ENCODE measurements around the gene PLAC9.

Gene PLAC9

GRCh38 chr10:80168679-80169380 lies 36.3 kb downstream of the PLAC9 start:
- H2AK5ac ChIP-seq (ENCODE audit: low read depth, low read length) = no peak overlapping the region
- no peak overlapping the region for H2BK120ac ChIP-seq (ENCODE audit: low read depth, low read length)
- H3K4ac ChIP-seq (ENCODE audit: low read length) = no peak overlapping the region
- H3K27ac ChIP-seq (replicated peaks; ENCODE audit: low read length) = no peak overlapping the region
- no peak overlapping the region for H3K23ac ChIP-seq (ENCODE audit: low read depth, low read length, poor library complexity)
- DNase-seq (ENCODE audit: low spot score) = no peak
- no peaks in the 10 kb centered on the region for H3K79me1 ChIP-seq (ENCODE audit: low read depth, low read length)
- H2BK15ac ChIP-seq (ENCODE audit: low read length) = no peak overlapping the region
- WGBS, 2 donors (ENCODE audit: extremely low coverage in 2 of 2, insufficient read length in 2 of 2, insufficient replicate concordance in 1 of 2) = no CpG with 5 or more reads among the region's 13 CpGs
- no peak overlapping the region for H2BK5ac ChIP-seq (ENCODE audit: low read length)
- peak overlapping the region; percentile 9 for H3K18ac ChIP-seq (ENCODE audit: low read length)
- H4K8ac ChIP-seq (ENCODE audit: low read depth, low read length) = no peak overlapping the region
- H3K27me3 ChIP-seq (ENCODE audit: control insufficient read depth in 3 of 3, insufficient read depth in 3 of 3, low read depth in 1 of 3, low read length in 3 of 3) = no peaks in the 10 kb centered on the region
- no peak overlapping the region for H3K14ac ChIP-seq (ENCODE audit: low read length)
- H3K9ac ChIP-seq (ENCODE audit: low read depth, low read length, poor library complexity) = no peak overlapping the region
- no peak overlapping the region for H3K4me3 ChIP-seq (ENCODE audit: low read length in 2 of 2)
- no peak overlapping the region for H2AFZ ChIP-seq (ENCODE audit: low read length)
- H3K9me3 ChIP-seq (replicated peaks in 1 of 2; ENCODE audit: control insufficient read depth in 2 of 2, insufficient read depth in 1 of 2, low read depth in 1 of 2, low read length in 2 of 2) = no peaks in the 10 kb centered on the region
- no peak overlapping the region for H2BK12ac ChIP-seq (ENCODE audit: low read length)
- H3K4me1 ChIP-seq (ENCODE audit: control insufficient read depth in 2 of 2, insufficient read depth in 1 of 2, low read depth in 1 of 2, low read length in 2 of 2) = peaks cover 0 to 6% of the 10 kb centered on the region in 2 donors
- no peaks in the 10 kb centered on the region for H3K36me3 ChIP-seq (replicated peaks in 1 of 2; ENCODE audit: control insufficient read depth in 2 of 2, insufficient read depth in 2 of 2, low read length in 2 of 2)
- no peak overlapping the region for H3K4me2 ChIP-seq (ENCODE audit: insufficient read depth, low read length, poor library complexity, severe bottlenecking)
- no peak overlapping the region for H4K91ac ChIP-seq (ENCODE audit: low read depth, low read length, poor library complexity)

GRCh38 chr10:80170026-80170425 lies 37.5 kb downstream of the PLAC9 start:
- Histone ChIP-seq H3K23ac (ENCODE audit: low read depth, low read length, poor library complexity) (no peak overlapping the region), H3K27me3 (ENCODE audit: control insufficient read depth in 3 of 3, insufficient read depth in 3 of 3, low read depth in 1 of 3, low read length in 3 of 3) (no peaks in the 10 kb centered on the region), H3K9me3 (replicated peaks in 1 of 2; ENCODE audit: control insufficient read depth in 2 of 2, insufficient read depth in 1 of 2, low read depth in 1 of 2, low read length in 2 of 2) (no peaks in the 10 kb centered on the region), H3K4me1 (ENCODE audit: control insufficient read depth in 2 of 2, insufficient read depth in 1 of 2, low read depth in 1 of 2, low read length in 2 of 2) (peaks cover 0 to 4% of the 10 kb centered on the region in 2 donors), H2AFZ (ENCODE audit: low read length) (no peak overlapping the region), H3K4me3 (ENCODE audit: low read length in 2 of 2) (no peak overlapping the region), H2BK120ac (ENCODE audit: low read depth, low read length) (no peak overlapping the region), H2AK5ac (ENCODE audit: low read depth, low read length) (no peak overlapping the region), H4K8ac (ENCODE audit: low read depth, low read length) (no peak overlapping the region), H2BK5ac (ENCODE audit: low read length) (no peak overlapping the region), H3K4me2 (ENCODE audit: insufficient read depth, low read length, poor library complexity, severe bottlenecking) (no peak overlapping the region), H3K4ac (ENCODE audit: low read length) (no peak overlapping the region), H3K18ac (ENCODE audit: low read length) (no peak overlapping the region), H2BK12ac (ENCODE audit: low read length) (no peak overlapping the region), H3K27ac (replicated peaks; ENCODE audit: low read length) (no peak overlapping the region), H4K91ac (ENCODE audit: low read depth, low read length, poor library complexity) (no peak overlapping the region), H2BK15ac (ENCODE audit: low read length) (no peak overlapping the region), H3K79me1 (ENCODE audit: low read depth, low read length) (no peaks in the 10 kb centered on the region), H3K36me3 (replicated peaks in 1 of 2; ENCODE audit: control insufficient read depth in 2 of 2, insufficient read depth in 2 of 2, low read length in 2 of 2) (no peaks in the 10 kb centered on the region), H3K14ac (ENCODE audit: low read length) (no peak overlapping the region), H3K9ac (ENCODE audit: low read depth, low read length, poor library complexity) (no peak overlapping the region)
- no peak for DNase-seq (ENCODE audit: low spot score)
- WGBS, 2 donors (ENCODE audit: extremely low coverage in 2 of 2, insufficient read length in 2 of 2, insufficient replicate concordance in 1 of 2) = no CpG with 5 or more reads among the region's 4 CpGs

- Histone ChIP-seq H3K4ac (ENCODE audit: low read length) (no peak overlapping the region), H3K36me3 (replicated peaks in 1 of 2; ENCODE audit: control insufficient read depth in 2 of 2, insufficient read depth in 2 of 2, low read length in 2 of 2) (no peaks in the 10 kb centered on the region), H3K79me1 (ENCODE audit: low read depth, low read length) (no peaks in the 10 kb centered on the region), H2BK120ac (ENCODE audit: low read depth, low read length) (no peak overlapping the region), H2BK15ac (ENCODE audit: low read length) (no peak overlapping the region), H4K8ac (ENCODE audit: low read depth, low read length) (no peak overlapping the region), H3K4me3 (ENCODE audit: low read length in 2 of 2) (no peak overlapping the region), H2AFZ (ENCODE audit: low read length) (no peak overlapping the region), H4K91ac (ENCODE audit: low read depth, low read length, poor library complexity) (no peak overlapping the region), H2AK5ac (ENCODE audit: low read depth, low read length) (no peak overlapping the region), H3K23ac (ENCODE audit: low read depth, low read length, poor library complexity) (no peak overlapping the region), H3K9me3 (replicated peaks in 1 of 2; ENCODE audit: control insufficient read depth in 2 of 2, insufficient read depth in 1 of 2, low read depth in 1 of 2, low read length in 2 of 2) (no peaks in the 10 kb centered on the region), H3K18ac (ENCODE audit: low read length) (no peak overlapping the region), H3K27ac (replicated peaks; ENCODE audit: low read length) (no peak overlapping the region), H2BK12ac (ENCODE audit: low read length) (no peak overlapping the region), H3K4me2 (ENCODE audit: insufficient read depth, low read length, poor library complexity, severe bottlenecking) (no peak overlapping the region), H2BK5ac (ENCODE audit: low read length) (no peak overlapping the region), H3K9ac (ENCODE audit: low read depth, low read length, poor library complexity) (no peak overlapping the region), H3K27me3 (ENCODE audit: control insufficient read depth in 3 of 3, insufficient read depth in 3 of 3, low read depth in 1 of 3, low read length in 3 of 3) (no peaks in the 10 kb centered on the region), H3K14ac (ENCODE audit: low read length) (no peak overlapping the region), H3K4me1 (ENCODE audit: control insufficient read depth in 2 of 2, insufficient read depth in 1 of 2, low read depth in 1 of 2, low read length in 2 of 2) (peaks cover 0 to 4% of the 10 kb centered on the region in 2 donors)
- DNase-seq (ENCODE audit: low spot score) = no peak
- WGBS, 2 donors (ENCODE audit: extremely low coverage in 2 of 2, insufficient read length in 2 of 2, insufficient replicate concordance in 1 of 2) = no CpG with 5 or more reads among the region's 10 CpGs
These were observed 38.1 kb downstream of the PLAC9 start for GRCh38 chr10:80170641-80171040.

- Histone ChIP-seq H3K14ac (ENCODE audit: low read length) (no peak overlapping the region), H3K9me3 (replicated peaks in 1 of 2; ENCODE audit: control insufficient read depth in 2 of 2, insufficient read depth in 1 of 2, low read depth in 1 of 2, low read length in 2 of 2) (no peaks in the 10 kb centered on the region), H3K36me3 (replicated peaks in 1 of 2; ENCODE audit: control insufficient read depth in 2 of 2, insufficient read depth in 2 of 2, low read length in 2 of 2) (no peaks in the 10 kb centered on the region), H3K27ac (replicated peaks; ENCODE audit: low read length) (no peak overlapping the region), H4K91ac (ENCODE audit: low read depth, low read length, poor library complexity) (no peak overlapping the region), H2BK120ac (ENCODE audit: low read depth, low read length) (no peak overlapping the region), H3K4me1 (ENCODE audit: control insufficient read depth in 2 of 2, insufficient read depth in 1 of 2, low read depth in 1 of 2, low read length in 2 of 2) (peaks cover 0 to 4% of the 10 kb centered on the region in 2 donors), H3K9ac (ENCODE audit: low read depth, low read length, poor library complexity) (no peak overlapping the region), H2BK15ac (ENCODE audit: low read length) (no peak overlapping the region), H3K79me1 (ENCODE audit: low read depth, low read length) (no peaks in the 10 kb centered on the region), H3K4me2 (ENCODE audit: insufficient read depth, low read length, poor library complexity, severe bottlenecking) (no peak overlapping the region), H2BK12ac (ENCODE audit: low read length) (no peak overlapping the region), H4K8ac (ENCODE audit: low read depth, low read length) (no peak overlapping the region), H2AFZ (ENCODE audit: low read length) (no peak overlapping the region), H3K23ac (ENCODE audit: low read depth, low read length, poor library complexity) (no peak overlapping the region), H2BK5ac (ENCODE audit: low read length) (no peak overlapping the region), H3K4ac (ENCODE audit: low read length) (no peak overlapping the region), H3K27me3 (ENCODE audit: control insufficient read depth in 3 of 3, insufficient read depth in 3 of 3, low read depth in 1 of 3, low read length in 3 of 3) (no peaks in the 10 kb centered on the region), H3K18ac (ENCODE audit: low read length) (peak overlapping the region; percentile 39), H3K4me3 (ENCODE audit: low read length in 2 of 2) (no peak overlapping the region), H2AK5ac (ENCODE audit: low read depth, low read length) (no peak overlapping the region)
- WGBS, 2 donors (ENCODE audit: extremely low coverage in 2 of 2, insufficient read length in 2 of 2, insufficient replicate concordance in 1 of 2) = no CpG with 5 or more reads among the region's 7 CpGs
- no peak for DNase-seq (ENCODE audit: low spot score)
These were observed 38.7 kb downstream of the PLAC9 start for GRCh38 chr10:80171248-80171660.

All from neuronal stem cell (in vitro differentiated cells).